Naive thymus-derived CD4-positive, alpha-beta T cell (primary cell): ENCODE measurements around the gene SLC52A1. TPM values are rescaled to one million over a fixed set of nuclear protein-coding genes. Genes with fewer than 3 reads are reported as not detected.
"Not testable (repeated sequence)": the region's sequence is repeated elsewhere in the genome, so short reads cannot be mapped to it uniquely, and the experiment has no call there.

Experiments used
- ATAC-seq: fragments of 150-1000 bp; cut with Tn5 transposase; 2 replicates; pipeline ENCODE4 v1.10.0; 2021; ENCODE audit warnings: mild to moderate bottlenecking, moderate library complexity
- CTCF ChIA-PET: fragments of 350-600 bp; sonication (Branson Sonifier 250); formaldehyde crosslinking; loops from one replicate; lab custom pipeline; 2021; ENCODE audit warnings: antibody characterized with exemption; lab: Charles Lee
- POLR2A ChIA-PET: fragments of 350-600 bp; sonication (Branson Sonifier 250); formaldehyde crosslinking; loops from one replicate; lab custom pipeline; 2021; ENCODE audit warnings: antibody characterized with exemption, inconsistent platforms; lab: Charles Lee
- DNase-seq, 9 donors: peaks; one replicate each; pipeline versions ENCODE4 v3.0.0 to v3.0.0-alpha.2; 2020 to 2022; ENCODE audit warnings: mixed read lengths in 1 of 9
- H3K27ac ChIP-seq: one replicate; pipeline ENCODE4 v1.7.0; 2013; ENCODE audit warnings: mild to moderate bottlenecking, low read depth, low read length, moderate library complexity
- H3K27me3 ChIP-seq, 2 donors: one replicate each; pipeline ENCODE4 v1.7.0; 2013; ENCODE audit warnings: low read length in 2 of 2, mild to moderate bottlenecking in 2 of 2, moderate library complexity in 2 of 2; ENCODE audit not compliant: control insufficient read depth in 2 of 2, insufficient read depth in 2 of 2
- H3K36me3 ChIP-seq, 3 experiments: 1 replicate in 2 of 3; 2 replicates in 1 of 3; pipeline ENCODE4 v1.7.0; 2013; ENCODE audit warnings: low read length in 3 of 3, mild to moderate bottlenecking in 3 of 3, moderate library complexity in 1 of 3; ENCODE audit not compliant: insufficient read depth in 3 of 3, control insufficient read depth in 2 of 3
- H3K4me1 ChIP-seq, 2 donors: one replicate each; pipeline ENCODE4 v1.7.0; 2013; ENCODE audit warnings: low read length in 2 of 2, mild to moderate bottlenecking in 2 of 2, moderate library complexity in 1 of 2; ENCODE audit not compliant: control insufficient read depth in 2 of 2, insufficient read depth in 2 of 2
- H3K4me3 ChIP-seq: 2 replicates; pipeline ENCODE4 v1.7.0; 2013; ENCODE audit warnings: mild to moderate bottlenecking, low read length
- H3K9me3 ChIP-seq, 3 experiments: 1 replicate in 2 of 3; 2 replicates in 1 of 3; pipeline ENCODE4 v1.7.0; 2013; ENCODE audit warnings: low read length in 3 of 3; ENCODE audit not compliant: control insufficient read depth in 2 of 3
- H3K27ac Mint-ChIP-seq, 9 donors: one replicate each; pipeline ENCODE4 v1.8.0; 2020 to 2022; ENCODE audit warnings: mixed read lengths in 9 of 9, mild to moderate bottlenecking in 8 of 9, moderate library complexity in 5 of 9, inconsistent platforms in 2 of 9
- H3K27me3 Mint-ChIP-seq, 5 donors: one replicate each; pipeline ENCODE4 v1.8.0; 2021 to 2022; ENCODE audit warnings: mixed read lengths in 5 of 5, mild to moderate bottlenecking in 1 of 5
- H3K36me3 Mint-ChIP-seq, 5 donors: one replicate each; pipeline ENCODE4 v1.8.0; 2020 to 2022; ENCODE audit warnings: mixed read lengths in 5 of 5, mild to moderate bottlenecking in 3 of 5, inconsistent platforms in 1 of 5
- H3K4me1 Mint-ChIP-seq, 7 donors: one replicate each; pipeline ENCODE4 v1.8.0; 2020 to 2022; ENCODE audit warnings: mixed read lengths in 7 of 7, mild to moderate bottlenecking in 3 of 7, inconsistent platforms in 1 of 7
- H3K4me3 Mint-ChIP-seq, 10 donors: one replicate each; pipeline ENCODE4 v1.8.0; 2020 to 2022; ENCODE audit warnings: mild to moderate bottlenecking in 10 of 10, mixed read lengths in 10 of 10, moderate library complexity in 6 of 10, inconsistent platforms in 2 of 10
- H3K9me3 Mint-ChIP-seq, 11 donors: one replicate each; pipeline ENCODE4 v1.8.0; 2020 to 2022; ENCODE audit warnings: mixed read lengths in 11 of 11, mild to moderate bottlenecking in 4 of 11, inconsistent platforms in 1 of 11, moderate library complexity in 1 of 11
- intact Hi-C, 2 donors: fragments of 100-400 bp; cut with micrococcal nuclease; formaldehyde crosslinking; loops; one replicate each; pipeline ENCODE4 v1.15.1; 2023
- polyA plus RNA-seq, 2 donors: library from polyadenylated mRNA; unstranded; fragments of 300-500 nt; fragmentation: Illumina TruSeq; gene quantifications; one replicate each; pipeline ENCODE4 v1.2.3, GENCODE V29; 2021
- total RNA-seq, 6 experiments: library from RNA in 5 of 6; stranded (reverse) in 5 of 6; gene quantifications; 1 replicate in 5 of 6; 2 replicates in 1 of 6; pipeline ENCODE4 v1.2.3 and lab custom pipeline; 2021 to 2026

Gene SLC52A1
- under 1 TPM in 4 of 5 experiments, not detected in 1; 0.16 to 0.44 (median 0.28) TPM for total RNA-seq
- polyA plus RNA-seq: under 1 TPM in 1 of 2 donors, not detected in 1; 0.14 TPM
- not detected for total RNA-seq (lab: John Stamatoyannopoulos, UW)

DNA sequence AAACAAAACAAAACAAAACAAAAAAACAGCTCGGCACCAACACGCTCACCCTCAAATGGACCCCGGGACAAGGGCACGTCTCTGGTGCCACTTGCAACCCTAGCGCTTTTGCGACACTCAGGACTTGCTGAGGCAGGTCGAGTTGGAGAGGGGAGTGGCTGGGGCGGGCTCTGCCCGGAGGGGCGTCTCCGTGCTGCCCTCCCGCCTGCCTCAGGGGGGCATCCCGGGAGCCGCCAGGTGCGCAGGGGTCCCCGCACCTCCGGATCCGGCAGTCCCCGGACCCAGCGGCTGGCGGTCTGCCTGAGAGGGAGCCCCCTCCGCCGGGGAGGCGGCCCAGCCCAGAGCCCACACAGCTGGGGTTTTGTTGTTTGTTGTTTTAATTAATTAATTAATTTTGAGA is at the start of gene SLC52A1:
TSS of gene SLC52A1 (minus strand) at position 112 of the 400 bp plus-strand sequence. CDS start 820 bp downstream, outside the sequence.
- ChIA-PET CTCF (interaction anchor here (0.6 to 8.9 kb wide), 4 partner anchors 9 to 54 kb away, joined by 3 to 118 read pairs (median 6); no protein-coding TSS in a partner anchor), POLR2A (interaction anchor here (1.1 kb wide), 1 partner anchor 27 kb away, joined by 5 read pairs; no protein-coding TSS in a partner anchor)
- Histone ChIP-seq H3K4me1 (peaks cover 10 to 16% of the 10 kb centered on the region in 2 donors), H3K27ac (no peak within 1 kb of the TSS), H3K9me3 (no peaks in the 10 kb centered on the region), H3K4me3 (no peak within 1 kb of the TSS), H3K36me3 (no peaks in the 10 kb centered on the region), H3K27me3 (no peaks in the 10 kb centered on the region)
- Mint-ChIP-seq H3K36me3 (peaks cover 0 to 5% (median 0%) of the 10 kb centered on the region in 5 donors), H3K4me1 (peaks cover 5 to 35% (median 22%) of the 10 kb centered on the region in 7 donors), H3K27ac (peak within 1 kb of the TSS in 2 of 9 donors; percentile 41 to 55), H3K4me3 (peak within 1 kb of the TSS in 2 of 10 donors; percentile 11 to 20), H3K9me3 (peaks cover 0 to 4% (median 0%) of the 10 kb centered on the region in 11 donors), H3K27me3 (peaks cover 0 to 7% (median 0%) of the 10 kb centered on the region in 5 donors)
- DNase-seq (no peak), ATAC-seq (no peak)
- intact Hi-C loops: no loop called here

DNA sequence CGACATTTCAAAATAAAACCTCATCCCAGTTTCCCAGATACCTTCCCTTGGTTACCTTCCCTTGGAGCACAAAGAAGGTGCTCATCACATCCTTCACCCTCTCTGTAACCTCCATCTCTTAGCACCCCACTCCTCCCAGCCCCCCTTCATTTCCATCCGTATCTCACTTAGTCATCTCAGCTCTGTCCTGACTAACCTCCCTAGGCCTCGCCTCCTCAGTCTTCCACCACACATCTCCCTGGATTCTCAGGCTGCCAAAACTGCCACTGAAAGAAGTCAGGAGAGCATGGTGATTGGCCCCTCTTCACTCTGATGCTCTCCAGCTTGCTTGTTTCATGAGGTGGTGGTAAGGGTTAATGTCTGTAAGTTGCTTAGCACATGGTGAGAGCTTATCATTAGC is 45.4 kb upstream of the SLC52A1 start:
- Histone ChIP-seq H3K4me1 (peaks cover 13 to 15% of the 10 kb centered on the region in 2 donors), H3K36me3 (peaks cover 0 to 19% (median 0%) of the 10 kb centered on the region in 3 experiments), H3K27ac (no peak overlapping the region), H3K4me3 (no peak overlapping the region), H3K27me3 (no peaks in the 10 kb centered on the region), H3K9me3 (peaks cover 0 to 2% (median 0%) of the 10 kb centered on the region in 3 experiments)
- Mint-ChIP-seq H3K27me3 (no peaks in the 10 kb centered on the region), H3K27ac (peak overlapping the region in 2 of 9 donors; percentile 70 to 87), H3K4me3 (peak overlapping the region in 4 of 10 donors; percentile 2 to 70 (median 48)), H3K36me3 (peaks cover 11 to 48% (median 32%) of the 10 kb centered on the region in 5 donors), H3K9me3 (peaks cover 4 to 26% (median 15%) of the 10 kb centered on the region in 11 donors), H3K4me1 (peaks cover 12 to 46% (median 35%) of the 10 kb centered on the region in 7 donors)
- ChIA-PET POLR2A (interaction anchor here (0.6 to 0.9 kb wide), 3 partner anchors 132 to 202 kb away, joined by 3 read pairs; no protein-coding TSS in a partner anchor), CTCF (interaction anchor here (0.6 kb wide), 1 partner anchor 13 kb away, joined by 3 read pairs; no protein-coding TSS in a partner anchor)
- no peak for ATAC-seq
- DNase-seq: no peak
- intact Hi-C loops: no loop called here

DNA sequence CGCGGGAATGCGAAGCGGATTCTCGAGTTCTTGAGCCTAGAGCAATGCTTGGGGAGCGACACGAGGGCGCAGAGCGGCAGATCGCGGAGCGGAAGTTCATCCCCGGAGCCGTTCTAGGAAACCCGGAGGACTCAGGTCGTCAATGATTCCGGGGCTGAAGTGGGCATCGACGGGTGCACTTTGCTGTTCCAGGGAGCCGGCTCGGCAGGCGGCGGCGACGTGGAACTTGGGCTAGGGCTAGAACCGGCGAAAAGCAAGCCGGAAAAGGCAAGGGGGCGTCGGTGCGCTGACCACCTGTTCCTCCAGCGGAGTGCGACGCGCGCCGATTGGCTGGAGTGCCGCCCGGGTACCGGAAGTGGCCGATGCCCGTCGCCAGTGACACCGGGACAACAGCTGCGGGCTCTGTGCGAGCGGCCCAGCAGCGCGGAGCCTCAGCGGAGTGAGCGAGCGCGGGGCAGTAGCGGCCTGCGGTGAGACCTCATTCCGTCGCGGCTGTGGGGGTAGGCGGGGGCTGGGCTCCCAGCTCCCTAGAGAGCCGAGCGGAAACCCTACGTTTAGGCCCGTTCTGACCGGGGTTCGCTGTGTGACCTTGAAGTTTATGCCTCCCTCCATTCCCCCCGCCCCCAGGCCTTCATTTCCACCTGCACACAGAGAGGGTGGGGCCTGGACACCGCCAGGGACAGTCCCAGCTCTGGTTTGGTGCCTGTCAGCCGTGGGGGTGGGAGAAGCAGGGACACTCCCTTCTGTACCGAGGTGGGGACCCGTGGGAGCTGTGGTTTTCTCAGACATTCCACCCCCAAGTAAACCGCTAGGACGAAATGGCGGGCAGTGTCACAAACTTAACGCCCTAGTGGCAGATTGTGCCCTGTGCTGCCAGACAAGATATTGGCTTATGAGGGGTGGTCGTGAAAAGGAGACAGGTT is 43.1 kb upstream of the SLC52A1 start, which contains the start of gene ZFP3:
TSS of gene ZFP3 (plus strand) at position 362 of the 923 bp plus-strand sequence. CDS start 13,038 bp downstream, outside the sequence.
- peak within 1 kb of the TSS; percentile 81 for H3K4me3 ChIP-seq
- H3K27ac Mint-ChIP-seq: peak within 1 kb of the TSS; percentile 87 to 96 (median 94)
- peaks cover 0 to 16% (median 0%) of the 10 kb centered on the region in 3 experiments for H3K36me3 ChIP-seq
- POLR2A ChIA-PET: interaction anchor here (0.6 to 1.7 kb wide), 13 partner anchors 19 to 376 kb away, joined by 3 to 7 read pairs (median 3); partner anchors contain the start of genes CAMTA2, PFN1, SPAG7 and ZNF232
- H3K27me3 Mint-ChIP-seq: peaks cover 0 to 2% (median 0%) of the 10 kb centered on the region in 5 donors
- peak; percentile 85 for ATAC-seq
- H3K4me1 ChIP-seq: peaks cover 13 to 15% of the 10 kb centered on the region in 2 donors
- intact Hi-C loops: loop anchor here (1.0 to 10.0 kb wide), 4 partner anchors 24 to 524 kb away; partner anchors contain the start of genes MYBBP1A (in 1 of the 2), ZNF232 (in 1 of the 2) and ZNF594 (in 1 of the 2)
- no peaks in the 10 kb centered on the region for H3K27me3 ChIP-seq
- H3K9me3 Mint-ChIP-seq: peaks cover 0 to 17% (median 4%) of the 10 kb centered on the region in 11 donors
- H3K36me3 Mint-ChIP-seq: peaks cover 5 to 34% (median 15%) of the 10 kb centered on the region in 5 donors
- H3K4me3 Mint-ChIP-seq: peak within 1 kb of the TSS; percentile 89 to 98 (median 95)
- H3K9me3 ChIP-seq: no peaks in the 10 kb centered on the region
- CTCF ChIA-PET: interaction anchor here (0.6 to 1.0 kb wide), 2 partner anchors 17 to 308 kb away, joined by 3 to 6 read pairs; no protein-coding TSS in a partner anchor
- H3K27ac ChIP-seq: peak within 1 kb of the TSS; percentile 81
- H3K4me1 Mint-ChIP-seq: peaks cover 12 to 41% (median 35%) of the 10 kb centered on the region in 7 donors
- peak; percentile 47 to 77 (median 67) for DNase-seq

DNA sequence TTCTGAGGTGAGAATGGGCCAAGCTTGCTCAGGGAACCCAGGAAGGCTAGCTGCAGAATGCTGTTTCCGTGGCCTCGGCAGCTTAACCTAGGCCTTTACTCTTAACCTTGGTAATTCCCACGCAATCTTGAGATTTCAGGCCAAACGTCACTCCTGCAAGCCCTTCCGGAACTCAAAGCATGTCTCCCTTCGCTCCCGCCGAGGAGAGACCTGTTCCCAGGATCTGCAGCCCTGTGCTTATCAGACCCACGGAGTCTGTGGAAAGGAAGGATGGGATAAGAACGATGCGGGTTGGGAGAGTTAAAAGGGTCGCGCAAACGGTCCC is 42.5 kb upstream of the SLC52A1 start:
- Mint-ChIP-seq H3K27ac (peak overlapping the region; percentile 87 to 96 (median 94)), H3K4me3 (peak overlapping the region; percentile 89 to 98 (median 95)), H3K9me3 (peaks cover 0 to 13% (median under 1%) of the 10 kb centered on the region in 11 donors), H3K27me3 (peaks cover 0 to 2% (median 0%) of the 10 kb centered on the region in 5 donors), H3K36me3 (peaks cover 2 to 29% (median 11%) of the 10 kb centered on the region in 5 donors), H3K4me1 (peaks cover 12 to 37% (median 35%) of the 10 kb centered on the region in 7 donors)
- intact Hi-C loops: loop anchor here (1.0 to 10.0 kb wide), 4 partner anchors 25 to 523 kb away; partner anchors contain the start of genes MYBBP1A (in 1 of the 2), ZNF232 (in 1 of the 2) and ZNF594 (in 1 of the 2)
- POLR2A ChIA-PET: interaction anchor here (1.1 to 1.7 kb wide), 4 partner anchors 47 to 129 kb away, joined by 4 to 6 read pairs (median 5); partner anchors contain the start of genes CAMTA2 and PFN1
- Histone ChIP-seq H3K27ac (peak overlapping the region; percentile 81), H3K9me3 (no peaks in the 10 kb centered on the region), H3K27me3 (no peaks in the 10 kb centered on the region), H3K4me1 (peaks cover 13 to 15% of the 10 kb centered on the region in 2 donors), H3K4me3 (peak overlapping the region; percentile 81), H3K36me3 (peaks cover 0 to 12% (median 0%) of the 10 kb centered on the region in 3 experiments)
- CTCF ChIA-PET: interaction anchor here (0.6 kb wide), 1 partner anchor 307 kb away, joined by 6 read pairs; no protein-coding TSS in a partner anchor
- ATAC-seq (no peak), DNase-seq (no peak)

DNA sequence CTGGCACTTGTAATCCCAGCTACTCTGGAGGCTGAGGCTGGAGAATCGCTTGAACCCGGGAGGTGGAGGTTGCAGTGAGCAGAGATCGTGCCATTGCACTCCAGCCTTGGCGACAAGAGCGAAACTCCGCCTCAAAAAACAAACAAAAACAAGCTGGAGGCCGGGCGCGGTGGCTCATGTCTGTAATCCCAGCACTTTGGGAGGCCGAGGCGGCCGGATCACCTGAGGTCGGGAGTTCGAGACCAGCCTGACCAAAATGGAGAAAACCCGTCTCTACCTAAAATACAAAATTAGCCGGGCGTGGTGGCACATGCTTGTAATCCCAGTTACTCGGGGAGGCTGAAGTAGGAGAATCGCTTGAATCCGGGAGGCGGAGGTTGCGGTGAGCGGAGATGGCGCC is 42.0 kb upstream of the SLC52A1 start:
- H3K36me3 Mint-ChIP-seq: peaks cover 0 to 27% (median 7%) of the 10 kb centered on the region in 5 donors
- H3K27me3 ChIP-seq, ATAC-seq, H3K36me3 ChIP-seq, DNase-seq, H3K4me3 ChIP-seq, H3K27me3 Mint-ChIP-seq, H3K27ac ChIP-seq, H3K9me3 ChIP-seq, CTCF ChIA-PET: not testable (repeated sequence)
- H3K4me3 Mint-ChIP-seq: peak overlapping the region; percentile 89 to 98 (median 95)
- POLR2A ChIA-PET: interaction anchor here (0.7 to 1.3 kb wide), 3 partner anchors 33 to 105 kb away, joined by 3 to 4 read pairs (median 4); no protein-coding TSS in a partner anchor
- peaks cover 0 to 11% (median 0%) of the 10 kb centered on the region in 11 donors for H3K9me3 Mint-ChIP-seq
- H3K27ac Mint-ChIP-seq: peak overlapping the region in 7 of 9 donors; percentile 87 to 96 (median 94)
- H3K4me1 Mint-ChIP-seq: peaks cover 12 to 35% (median 33%) of the 10 kb centered on the region in 7 donors
- H3K4me1 ChIP-seq: peaks cover 13 to 15% of the 10 kb centered on the region in 2 donors
- intact Hi-C loops: loop anchor here in 1 of 2 donors (10.0 kb wide), 1 partner anchor 522 kb away; the partner anchor contains the start of gene MYBBP1A
